ENCODE results near the gene ARL8A. TPM values are rescaled to one million over a fixed set of nuclear protein-coding genes. Genes with fewer than 3 reads are reported as not detected.

The ARL8A gene
- total RNA-seq, 1 experiment from 2014 or later, result 50.3 TPM

- peak; percentile 79 for DNase-seq
- H3K4me3 ChIP-seq (ENCODE audit: insufficient read depth, low read depth, low read length), result no peak overlapping the region
- no peaks in the 10 kb centered on the region for H3K27me3 ChIP-seq (ENCODE audit: control insufficient read depth, insufficient read depth, low read length)
- no peaks in the 10 kb centered on the region for H3K36me3 ChIP-seq (replicated peaks; ENCODE audit: control insufficient read depth, insufficient read depth, low read length)
Observed at GRCh38 chr1:202084791-202085681, 59.5 kb downstream of the ARL8A start.

Other genes starting within 250 kb of the ARL8A start
- gene LMOD1, start 198.2 kb downstream of the ARL8A start, total RNA-seq (2014; rRNA removed; shearing (Covaris generic)), result 0.42 and 0.48 TPM in 2 replicates
- gene TIMM17A, start 189.2 kb downstream of the ARL8A start, total RNA-seq (2014; rRNA removed; shearing (Covaris generic)), result 74.6 and 75.6 TPM in 2 replicates
- gene RNPEP, start 162.1 kb downstream of the ARL8A start, total RNA-seq (2014; rRNA removed; shearing (Covaris generic)), result 129 and 136 TPM in 2 replicates
- 3.6 and 6.9 TPM in 2 replicates for gene ELF3, start 134.2 kb downstream of the ARL8A start, total RNA-seq (2014; rRNA removed; shearing (Covaris generic))
- gene GPR37L1, start 21.8 kb downstream of the ARL8A start, total RNA-seq (2014; rRNA removed; shearing (Covaris generic)), result under 0.01 TPM in 1 of 2 replicates, not detected in the other
- 0.24 and 0.55 TPM in 2 replicates for gene PTPN7, start 15.9 kb upstream of the ARL8A start, total RNA-seq (2014; rRNA removed; shearing (Covaris generic))
- 0.24 and 0.41 TPM in 2 replicates for gene LGR6, start 49.1 kb upstream of the ARL8A start, total RNA-seq (2014; rRNA removed; shearing (Covaris generic))
- 159 and 161 TPM in 2 replicates for gene UBE2T, start 197.2 kb upstream of the ARL8A start, total RNA-seq (2014; rRNA removed; shearing (Covaris generic))
- gene PPP1R12B, start 204.0 kb upstream of the ARL8A start, total RNA-seq (2014; rRNA removed; shearing (Covaris generic)), result 4.5 and 14.5 TPM in 2 replicates

Data from H7 (cell line).